SU-DHL-6 (cell line): ENCODE measurements around the gene PGLYRP4.

ENCODE experiments used
- H2AFZ ChIP-seq: fragments of 200-600 bp; sonication (generic); 2 replicates; pipeline ENCODE4 v1.6.1; 2014; ENCODE audit warnings: low read depth, mild to moderate bottlenecking, moderate library complexity, mixed read lengths, antibody characterized with exemption, low read length; ENCODE audit not compliant: severe bottlenecking
- H3F3A ChIP-seq: fragments of 200-600 bp; shearing (Covaris generic); 2 replicates; pipeline ENCODE4 v1.6.0; 2016; ENCODE audit warnings: antibody characterized with exemption, mild to moderate bottlenecking; ENCODE audit not compliant: insufficient read depth
- H3K27ac ChIP-seq: fragments of 200-600 bp; sonication (generic); 2 replicates; pipeline ENCODE4 v1.5.1; 2016; ENCODE audit warnings: low read depth, mild to moderate bottlenecking, low read length, moderate library complexity, mixed read lengths
- H3K27me3 ChIP-seq: fragments of 200-600 bp; sonication (generic), shearing (Covaris generic); 2 replicates; pipeline ENCODE4 v1.6.0; 2014; ENCODE audit warnings: mild to moderate bottlenecking, low read length
- H3K36me3 ChIP-seq: fragments of 200-600 bp; sonication (generic); 2 replicates; pipeline ENCODE4 v1.6.1; 2014; ENCODE audit warnings: mild to moderate bottlenecking, low read length, mixed read lengths
- H3K4me2 ChIP-seq: fragments of 300-600, 200-600 bp; shearing (Covaris generic), sonication (generic); 2 replicates; pipeline ENCODE4 v1.6.0; 2014; ENCODE audit warnings: low read length, low read depth, mild to moderate bottlenecking; ENCODE audit not compliant: poor library complexity, severe bottlenecking
- H3K4me3 ChIP-seq: fragments of 200-600 bp; sonication (generic); 2 replicates; pipeline ENCODE4 v1.5.1; 2014; ENCODE audit warnings: antibody characterized with exemption, low read length, mild to moderate bottlenecking, mixed read lengths; ENCODE audit not compliant: insufficient read depth, poor library complexity, severe bottlenecking
- H3K79me2 ChIP-seq: fragments of 200-600 bp; sonication (generic); 2 replicates; pipeline ENCODE4 v1.6.1; 2014; ENCODE audit warnings: mild to moderate bottlenecking, low read length, moderate library complexity; ENCODE audit not compliant: insufficient read depth
- H3K9ac ChIP-seq: fragments of 200-600 bp; sonication (generic); 2 replicates; pipeline ENCODE4 v1.7.0; 2014; ENCODE audit warnings: mild to moderate bottlenecking, low read length
- H3K9me2 ChIP-seq: fragments of 200-600 bp; sonication (generic); replicated peaks from 2 replicates; pipeline ENCODE4 v1.6.1; 2014; ENCODE audit warnings: low read length; ENCODE audit not compliant: insufficient read depth
- H3K9me3 ChIP-seq: fragments of 200-600 bp; sonication (generic); 2 replicates; pipeline ENCODE4 v1.6.1; 2014; ENCODE audit warnings: low read length, mixed read lengths; ENCODE audit not compliant: insufficient read depth
- H4K20me1 ChIP-seq: fragments of 200-600 bp; sonication (generic); 2 replicates; pipeline ENCODE4 v1.6.1; 2014; ENCODE audit warnings: low read depth, mild to moderate bottlenecking, antibody characterized with exemption, low read length, moderate library complexity, mixed read lengths
- EZH2phosphoT487 ChIP-seq: fragments of 200-600 bp; sonication (generic), shearing (Covaris generic); conservative IDR thresholded peaks from 2 replicates; pipeline ENCODE4 v1.6.1; 2018; ENCODE audit warnings: mild to moderate bottlenecking, antibody characterized with exemption, low read length, moderate library complexity, mixed read lengths
- TF ChIP-seq, protein P1 (sequence below): fragments of 200-600 bp; sonication (generic); IDR thresholded peaks from one replicate; pipeline ENCODE4 v1.5.1; 2017; ENCODE audit warnings: antibody characterized with exemption, mild to moderate bottlenecking, low read length, moderate library complexity; ENCODE audit not compliant: insufficient read depth, poor library complexity, severe bottlenecking

PGLYRP4 gene

DNA sequence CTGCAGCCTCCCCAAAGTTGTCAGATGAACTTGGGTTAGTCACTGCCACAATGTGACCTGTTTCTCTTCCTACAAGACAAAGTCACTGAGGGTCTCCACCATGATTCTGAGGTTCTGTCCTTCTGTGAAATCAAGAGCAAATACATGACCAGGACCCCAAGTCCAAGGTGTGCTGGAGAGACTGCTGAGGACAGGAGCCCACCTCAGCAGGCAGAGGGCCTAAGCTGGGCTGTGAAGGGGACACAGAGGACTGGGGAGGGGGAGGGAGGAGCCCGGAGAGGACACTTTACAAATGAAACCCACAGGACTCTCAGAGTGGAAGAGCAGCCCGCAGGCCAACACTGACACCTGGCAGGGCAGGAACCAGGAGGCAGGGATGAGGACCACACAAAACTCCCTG, 39.2 kb downstream of the PGLYRP4 start:
- H3K9me2 ChIP-seq, result no peaks in the 10 kb centered on the region
- TF ChIP-seq EZH2phosphoT487, result no peak
- TF ChIP-seq, protein P1, sequence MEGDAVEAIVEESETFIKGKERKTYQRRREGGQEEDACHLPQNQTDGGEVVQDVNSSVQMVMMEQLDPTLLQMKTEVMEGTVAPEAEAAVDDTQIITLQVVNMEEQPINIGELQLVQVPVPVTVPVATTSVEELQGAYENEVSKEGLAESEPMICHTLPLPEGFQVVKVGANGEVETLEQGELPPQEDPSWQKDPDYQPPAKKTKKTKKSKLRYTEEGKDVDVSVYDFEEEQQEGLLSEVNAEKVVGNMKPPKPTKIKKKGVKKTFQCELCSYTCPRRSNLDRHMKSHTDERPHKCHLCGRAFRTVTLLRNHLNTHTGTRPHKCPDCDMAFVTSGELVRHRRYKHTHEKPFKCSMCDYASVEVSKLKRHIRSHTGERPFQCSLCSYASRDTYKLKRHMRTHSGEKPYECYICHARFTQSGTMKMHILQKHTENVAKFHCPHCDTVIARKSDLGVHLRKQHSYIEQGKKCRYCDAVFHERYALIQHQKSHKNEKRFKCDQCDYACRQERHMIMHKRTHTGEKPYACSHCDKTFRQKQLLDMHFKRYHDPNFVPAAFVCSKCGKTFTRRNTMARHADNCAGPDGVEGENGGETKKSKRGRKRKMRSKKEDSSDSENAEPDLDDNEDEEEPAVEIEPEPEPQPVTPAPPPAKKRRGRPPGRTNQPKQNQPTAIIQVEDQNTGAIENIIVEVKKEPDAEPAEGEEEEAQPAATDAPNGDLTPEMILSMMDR, result no peak
- no peak overlapping the region for H3K9ac ChIP-seq
- no peaks in the 10 kb centered on the region for H4K20me1 ChIP-seq
- no peaks in the 10 kb centered on the region for H3K36me3 ChIP-seq
- H3K27me3 ChIP-seq, result no peaks in the 10 kb centered on the region
- no peak overlapping the region for H3K27ac ChIP-seq
- H3F3A ChIP-seq, result no peaks in the 10 kb centered on the region
- H3K79me2 ChIP-seq, result no peaks in the 10 kb centered on the region
- no peak overlapping the region for H2AFZ ChIP-seq
- no peak overlapping the region for H3K4me3 ChIP-seq
- no peaks in the 10 kb centered on the region for H3K9me3 ChIP-seq
- no peak overlapping the region for H3K4me2 ChIP-seq

- Histone ChIP-seq H3K9me3 (no peaks in the 10 kb centered on the region), H3K36me3 (no peaks in the 10 kb centered on the region), H3K79me2 (no peaks in the 10 kb centered on the region), H3K27ac (no peak overlapping the region), H3K9ac (no peak overlapping the region), H2AFZ (no peak overlapping the region), H3K27me3 (no peaks in the 10 kb centered on the region), H3K9me2 (no peaks in the 10 kb centered on the region), H4K20me1 (no peaks in the 10 kb centered on the region), H3F3A (no peaks in the 10 kb centered on the region), H3K4me2 (no peak overlapping the region), H3K4me3 (no peak overlapping the region)
- no peak for TF ChIP-seq EZH2phosphoT487
- TF ChIP-seq, protein P1, result no peak
These were observed 40.1 kb downstream of the PGLYRP4 start for GRCh38 chr1:153308540-153308939.

DNA sequence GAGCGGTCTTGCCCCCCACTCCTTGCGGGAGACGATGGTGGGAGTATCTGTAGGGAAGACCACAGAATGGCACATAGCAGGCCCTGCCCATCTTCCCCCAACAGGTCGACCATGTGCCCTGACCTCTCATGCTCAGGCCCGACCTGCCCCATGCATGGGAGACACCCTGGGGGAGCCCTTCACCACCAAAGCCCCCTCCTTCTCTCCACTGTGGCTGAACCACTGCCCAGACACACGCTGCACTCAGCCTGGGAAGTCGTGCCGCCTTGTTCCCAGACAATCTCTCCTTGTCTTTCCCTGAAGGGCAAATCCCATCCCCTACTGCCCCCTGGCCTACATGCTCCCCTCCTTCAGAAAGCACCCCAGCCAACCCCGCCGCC, 41.4 kb downstream of the PGLYRP4 start:
- Histone ChIP-seq H3K4me3 (no peak overlapping the region), H3K9ac (no peak overlapping the region), H3K9me3 (no peaks in the 10 kb centered on the region), H3K27me3 (no peaks in the 10 kb centered on the region), H3K36me3 (no peaks in the 10 kb centered on the region), H3K79me2 (no peaks in the 10 kb centered on the region), H2AFZ (no peak overlapping the region), H3K27ac (no peak overlapping the region), H3K9me2 (no peaks in the 10 kb centered on the region), H4K20me1 (no peaks in the 10 kb centered on the region), H3K4me2 (no peak overlapping the region), H3F3A (no peaks in the 10 kb centered on the region)
- TF ChIP-seq EZH2phosphoT487, result no peak
- TF ChIP-seq, protein P1, result no peak
